HepG2 (cell line): ENCODE data around the gene POU5F1. TPM values are rescaled to one million over a fixed set of nuclear protein-coding genes. Genes with fewer than 3 reads are reported as not detected.
A peak's percentile ranks its signal among the peaks of the same experiment; 100 is the strongest.

Experiments
- ATAC-seq: fragments of 200-7000 bp; cut with Tn5 transposase; 3 replicates; pipeline ENCODE4 v1.9.1; 2020; ENCODE audit warnings: mild to moderate bottlenecking, moderate library complexity
- BruUV-seq: library from RNA; stranded (reverse); fragments of 400-500 nt; replicated peaks from 2 replicates; lab custom pipeline; 2021; lab: Mats Ljungman, UMichigan
- CTCF ChIA-PET: fragments of 300-600 bp; formaldehyde crosslinking; extraction: SDS; loops from one replicate; lab custom pipeline; 2021; ENCODE audit warnings: low total read pairs, inconsistent platforms, low intra/inter-chr PET ratio; lab: Yijun Ruan, JAX
- POLR2A ChIA-PET: fragments of 350-600 bp; sonication (Branson Sonifier 250); formaldehyde crosslinking; loops from one replicate; lab custom pipeline; 2020; ENCODE audit warnings: antibody characterized with exemption, inconsistent platforms; lab: Yijun Ruan, JAX
- DNase-seq: peaks from one replicate; pipeline ENCODE4 v3.0.0-alpha.2; 2015; ENCODE audit warnings: low spot score
- FAIRE-seq: peaks from 3 replicates; lab custom pipeline; 2011; peaks lifted over from hg19 to GRCh38; lab: Jason Lieb, UNC
- H2AFZ ChIP-seq: one replicate; pipeline ENCODE4 v1.6.1; 2011; ENCODE audit warnings: low read length, inconsistent platforms
- H3K27ac ChIP-seq: fragments of 300-600 bp; 3 replicates; pipeline ENCODE4 v1.8.0; 2011; ENCODE audit warnings: mixed run types, mild to moderate bottlenecking, mixed read lengths, low read length, inconsistent platforms; ENCODE audit not compliant: insufficient read depth; ENCODE audit errors: extremely low read length
- H3K27me3 ChIP-seq, 2 experiments: fragments of 200-600 bp in 1 of 2; 2 replicates in 1 of 2; 3 replicates in 1 of 2; pipeline versions ENCODE4 v1.6.0 to v1.8.0; 2011; ENCODE audit warnings: low read length in 2 of 2, mild to moderate bottlenecking in 2 of 2, moderate library complexity in 2 of 2, inconsistent platforms in 1 of 2; ENCODE audit not compliant: insufficient read depth in 2 of 2, control insufficient read depth in 1 of 2
- H3K36me3 ChIP-seq, 2 experiments: fragments of 200-600 bp in 1 of 2; replicated peaks in 1 of 2; 2 replicates in 1 of 2; 3 replicates in 1 of 2; pipeline versions ENCODE4 v1.5.1 to v1.8.0; 2011; ENCODE audit warnings: low read length in 2 of 2, inconsistent platforms in 1 of 2; ENCODE audit not compliant: insufficient read depth in 2 of 2, control insufficient read depth in 1 of 2
- H3K4me1 ChIP-seq: 2 replicates; pipeline ENCODE4 v1.5.1; 2012; ENCODE audit warnings: low read length, inconsistent platforms; ENCODE audit not compliant: insufficient read depth
- H3K4me2 ChIP-seq: 2 replicates; pipeline ENCODE4 v1.6.0; 2011; ENCODE audit warnings: low read depth, low read length, inconsistent platforms
- H3K4me3 ChIP-seq, 3 experiments: fragments of 200-600 bp in 1 of 3; sonication (generic), shearing (Covaris generic) in 1 of 3; replicated peaks in 1 of 3; 2 replicates each; pipeline ENCODE4 v1.5.1; 2011 to 2016; ENCODE audit warnings: low read length in 3 of 3, inconsistent platforms in 2 of 3, low read depth in 2 of 3, mild to moderate bottlenecking in 2 of 3, control low read depth in 1 of 3, mixed read lengths in 1 of 3; ENCODE audit not compliant: insufficient read depth in 1 of 3
- H3K79me2 ChIP-seq: one replicate; pipeline ENCODE4 v1.6.1; 2011; ENCODE audit warnings: low read length, inconsistent platforms; ENCODE audit not compliant: insufficient read depth
- H3K9ac ChIP-seq: 2 replicates; pipeline ENCODE4 v1.6.0; 2011; ENCODE audit warnings: mild to moderate bottlenecking, low read depth, low read length, inconsistent platforms; ENCODE audit not compliant: insufficient read depth
- H3K9me3 ChIP-seq: 2 replicates; pipeline ENCODE4 v1.5.1; 2012; ENCODE audit warnings: mild to moderate bottlenecking, low read length
- H4K20me1 ChIP-seq: 2 replicates; pipeline ENCODE4 v1.6.0; 2011; ENCODE audit warnings: inconsistent platforms, mild to moderate bottlenecking, low read length, moderate library complexity; ENCODE audit not compliant: insufficient read depth
- CREM ChIP-seq, 2 experiments: sonication (generic) in 1 of 2; formaldehyde crosslinking in 1 of 2; IDR thresholded peaks; 2 replicates each; pipeline versions ENCODE4 v1.4.0 to v1.6.1; 2016 to 2020; ENCODE audit warnings: antibody characterized with exemption in 1 of 2, mild to moderate bottlenecking in 1 of 2, missing genetic modification reagents in 1 of 2
- HDAC1 ChIP-seq: sonication (generic); formaldehyde crosslinking; IDR thresholded peaks from 2 replicates; pipeline ENCODE4 v1.5.1; 2020; ENCODE audit warnings: mild to moderate bottlenecking, missing genetic modification reagents
- HMG20A ChIP-seq: IDR thresholded peaks from 2 replicates; pipeline ENCODE4 v1.6.1; 2016; ENCODE audit warnings: borderline replicate concordance
- HNF4G ChIP-seq, 2 experiments: sonication (generic) in 1 of 2; formaldehyde crosslinking in 1 of 2; IDR thresholded peaks; 2 replicates each; pipeline versions ENCODE4 v1.4.0 to v1.6.1; 2011 to 2020; ENCODE audit warnings: borderline replicate concordance in 2 of 2, low read depth in 2 of 2, mild to moderate bottlenecking in 2 of 2, low read length in 1 of 2, missing genetic modification reagents in 1 of 2, moderate library complexity in 1 of 2
- KDM6A ChIP-seq: IDR thresholded peaks from 2 replicates; pipeline ENCODE4 v1.6.1; 2016; ENCODE audit warnings: low read depth
- KLF11 ChIP-seq: IDR thresholded peaks from 2 replicates; pipeline ENCODE4 v1.6.1; 2016; ENCODE audit warnings: missing compliant biosample characterization
- REL ChIP-seq: sonication (generic); formaldehyde crosslinking; conservative IDR thresholded peaks from 2 replicates; pipeline ENCODE4 v1.8.0; 2022; ENCODE audit warnings: mild to moderate bottlenecking, missing genetic modification reagents, moderate library complexity
- SALL1 ChIP-seq: sonication (generic); formaldehyde crosslinking; IDR thresholded peaks from 2 replicates; pipeline ENCODE4 v1.8.0; 2022; ENCODE audit warnings: mild to moderate bottlenecking, missing genetic modification reagents
- SOX6 ChIP-seq, 2 experiments: fragments of 450-650 bp in 1 of 2; sonication (generic) in 1 of 2; formaldehyde crosslinking in 1 of 2; IDR thresholded peaks; 2 replicates each; pipeline versions ENCODE4 v1.4.0 to v1.6.1; 2017 to 2020; ENCODE audit warnings: antibody characterized with exemption in 1 of 2, mild to moderate bottlenecking in 1 of 2, missing genetic modification reagents in 1 of 2
- TEAD3 ChIP-seq: optimal IDR thresholded peaks from 2 replicates; pipeline ENCODE3; 2016; ENCODE audit warnings: borderline replicate concordance
- U2AF2 ChIP-seq: fragments of 200-400 bp; formaldehyde crosslinking; IDR thresholded peaks from 2 replicates; pipeline ENCODE4 v1.6.1; 2017; ENCODE audit warnings: low read depth, mild to moderate bottlenecking, low read length
- ZBTB20 ChIP-seq: sonication (generic); formaldehyde crosslinking; IDR thresholded peaks from 2 replicates; pipeline ENCODE4 v1.8.1; 2023; ENCODE audit warnings: missing genetic modification reagents, low read depth, mild to moderate bottlenecking, borderline replicate concordance
- ZNF382 ChIP-seq: sonication (generic); formaldehyde crosslinking; IDR thresholded peaks from 2 replicates; pipeline ENCODE4 v1.5.0; 2020; ENCODE audit warnings: missing genetic modification reagents, mild to moderate bottlenecking, borderline replicate concordance
- WGBS: methylation state at CpG from one replicate; pipeline ENCODE4 v1.1.6; 2017; ENCODE audit warnings: low lambda C conversion rate; 5-methylcytosine and 5-hydroxymethylcytosine counted together
- in situ Hi-C: cut with HindIII; loops from 2 replicates; pipeline ENCODE4 v1.10.0; 2017; ENCODE audit warnings: low pct_unique_long_range_greater_than_20kb; ENCODE audit not compliant: extremely low pct_ligation_motif_present
- intact Hi-C: fragments of 100-400 bp; cut with micrococcal nuclease; formaldehyde crosslinking; loops from one replicate; pipeline ENCODE4 v1.10.0; 2022; ENCODE audit not compliant: unreplicated experiment
- polyA plus RNA-seq, 8 experiments: library from polyadenylated mRNA; depleted of rRNA in 3 of 8; stranded (reverse) in 7 of 8; unstranded in 1 of 8; fragments of >200 nt; fragmentation: Illumina TruSeq in 4 of 8; extraction: Trizol in 4 of 8; gene quantifications; 2 replicates each; pipeline versions ENCODE4 v1.2.1 to v1.2.3, GENCODE V29; 2011 to 2016; ENCODE audit warnings: low read depth in 4 of 8, missing spikeins in 1 of 8, mixed read lengths in 1 of 8; ENCODE audit not compliant: insufficient read depth in 1 of 8
- total RNA-seq, 5 experiments: library from RNA; depleted of rRNA; stranded (reverse); fragments of >200 nt; fragmentation: Illumina TruSeq; extraction: Trizol; gene quantifications; 2 replicates each; pipeline ENCODE4 v1.2.3, GENCODE V29; 2016; ENCODE audit warnings: low read depth in 1 of 5
- TF ChIP-seq, protein P1 (sequence below): sonication (generic); formaldehyde crosslinking; conservative IDR thresholded peaks from 2 replicates; pipeline ENCODE4 v1.4.0; 2020; ENCODE audit warnings: missing genetic modification reagents
- TF ChIP-seq, protein P2 (sequence below): sonication (generic); formaldehyde crosslinking; IDR thresholded peaks from 2 replicates; pipeline ENCODE4 v1.5.1; 2020; ENCODE audit warnings: mild to moderate bottlenecking, missing genetic modification reagents, borderline replicate concordance
- TF ChIP-seq, protein P3 (sequence below): conservative IDR thresholded peaks from 2 replicates; pipeline ENCODE4 v1.6.1; 2018; ENCODE audit warnings: missing genetic modification reagents

The POU5F1 gene
- total and polyA plus RNA-seq, 2 of the 13 experiments (the other 11 are each of a cell fraction or from before 2014, with no cell fraction given): 2.5 to 7.2 TPM

DNA sequence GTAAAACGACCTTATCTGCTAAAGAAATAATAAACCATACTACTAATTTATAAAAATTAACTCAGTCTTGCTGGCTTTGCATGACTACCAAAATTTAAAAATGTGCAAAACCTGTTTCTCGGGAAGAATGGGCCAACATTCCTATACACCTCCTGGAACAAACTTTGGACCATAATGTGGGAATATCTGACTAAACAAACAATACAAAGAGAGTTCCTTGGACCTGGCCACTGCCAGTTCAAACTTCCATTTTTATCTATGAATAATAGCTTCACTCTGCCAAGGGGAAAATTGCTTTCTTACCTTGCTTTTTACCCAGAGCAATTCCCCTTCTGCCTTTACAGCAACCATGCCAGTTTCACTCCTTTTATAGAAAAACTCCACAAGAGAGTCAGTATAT is 38.7 kb upstream of the POU5F1 start:
- no peaks in the 10 kb centered on the region for H3K27me3 ChIP-seq
- peak; percentile 56 for FAIRE-seq
- H3K4me1 ChIP-seq: peaks cover 61% of the 10 kb centered on the region
- H2AFZ ChIP-seq: no peak overlapping the region
- H3K27ac ChIP-seq: peak overlapping the region; percentile 80
- H3K4me2 ChIP-seq: peak overlapping the region; percentile 72
- 0 out of 2 replicates have a peak overlapping the region, but pooled peaks have one; percentile 42 for H3K9ac ChIP-seq
- ChIA-PET POLR2A (interaction anchor here (0.6 to 2.3 kb wide), 4 partner anchors 12 to 332 kb away, joined by 3 to 17 read pairs (median 4); partner anchors contain the start of gene DDX39B), CTCF (no interaction called here)
- no TSS peak for BruUV-seq
- in situ Hi-C loops (no loop called here), intact Hi-C loops (loop anchor here (2.0 kb wide), 1 partner anchor 64 kb away; the partner anchor contains the start of gene HLA-C)
- H3K79me2 ChIP-seq: no peaks in the 10 kb centered on the region
- H3K4me3 ChIP-seq: peak overlapping the region in 2 of 3 experiments; percentile 39 to 41; a peak in 3 of 6 replicates
- peak; percentile 89 for DNase-seq
- ATAC-seq: peak; percentile 74
- H3K9me3 ChIP-seq: no peaks in the 10 kb centered on the region
- under 1% methylated on average over 2 of the region's 2 CpGs for WGBS
- H4K20me1 ChIP-seq: no peaks in the 10 kb centered on the region
- no peaks in the 10 kb centered on the region for H3K36me3 ChIP-seq
- TF ChIP-seq HNF4G (IDR thresholded peaks at IDR 0.05; ENCODE audit: borderline replicate concordance, low read depth, low read length) (peak; percentile 79), HNF4G (CRISPR knock-in tag; IDR thresholded peaks at IDR 0.05; ENCODE audit: borderline replicate concordance, low read depth) (no peak; the same call in 1 of the 2 replicates), KLF11 (CRISPR knock-in tag) (0 out of 2 replicates have a peak, but pooled peaks have one; percentile 30), KDM6A (CRISPR knock-in tag) (peak; percentile 78), SOX6 (IDR thresholded peaks at IDR 0.05) (no peak), SOX6 (CRISPR knock-in tag; IDR thresholded peaks at IDR 0.05) (peak; percentile 43; the same call in 1 of the 2 replicates), U2AF2 (no peak), REL (CRISPR knock-in tag) (no peak), SALL1 (CRISPR knock-in tag) (peak; percentile 43; the same call in 1 of the 2 replicates), ZNF382 (no peak), HDAC1 (CRISPR knock-in tag) (no peak), CREM (IDR thresholded peaks at IDR 0.05) (peak; percentile 16; the same call in 1 of the 2 replicates), CREM (CRISPR knock-in tag; IDR thresholded peaks at IDR 0.05) (no peak), TEAD3 (peak; percentile 75), ZBTB20 (CRISPR knock-in tag) (no peak), HMG20A (CRISPR knock-in tag) (0 out of 2 replicates have a peak, but pooled peaks have one; percentile 19)
- TF ChIP-seq, protein P1, sequence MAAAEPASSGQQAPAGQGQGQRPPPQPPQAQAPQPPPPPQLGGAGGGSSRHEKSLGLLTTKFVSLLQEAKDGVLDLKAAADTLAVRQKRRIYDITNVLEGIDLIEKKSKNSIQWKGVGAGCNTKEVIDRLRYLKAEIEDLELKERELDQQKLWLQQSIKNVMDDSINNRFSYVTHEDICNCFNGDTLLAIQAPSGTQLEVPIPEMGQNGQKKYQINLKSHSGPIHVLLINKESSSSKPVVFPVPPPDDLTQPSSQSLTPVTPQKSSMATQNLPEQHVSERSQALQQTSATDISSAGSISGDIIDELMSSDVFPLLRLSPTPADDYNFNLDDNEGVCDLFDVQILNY (CRISPR knock-in tag): no peak
- TF ChIP-seq, protein P2, sequence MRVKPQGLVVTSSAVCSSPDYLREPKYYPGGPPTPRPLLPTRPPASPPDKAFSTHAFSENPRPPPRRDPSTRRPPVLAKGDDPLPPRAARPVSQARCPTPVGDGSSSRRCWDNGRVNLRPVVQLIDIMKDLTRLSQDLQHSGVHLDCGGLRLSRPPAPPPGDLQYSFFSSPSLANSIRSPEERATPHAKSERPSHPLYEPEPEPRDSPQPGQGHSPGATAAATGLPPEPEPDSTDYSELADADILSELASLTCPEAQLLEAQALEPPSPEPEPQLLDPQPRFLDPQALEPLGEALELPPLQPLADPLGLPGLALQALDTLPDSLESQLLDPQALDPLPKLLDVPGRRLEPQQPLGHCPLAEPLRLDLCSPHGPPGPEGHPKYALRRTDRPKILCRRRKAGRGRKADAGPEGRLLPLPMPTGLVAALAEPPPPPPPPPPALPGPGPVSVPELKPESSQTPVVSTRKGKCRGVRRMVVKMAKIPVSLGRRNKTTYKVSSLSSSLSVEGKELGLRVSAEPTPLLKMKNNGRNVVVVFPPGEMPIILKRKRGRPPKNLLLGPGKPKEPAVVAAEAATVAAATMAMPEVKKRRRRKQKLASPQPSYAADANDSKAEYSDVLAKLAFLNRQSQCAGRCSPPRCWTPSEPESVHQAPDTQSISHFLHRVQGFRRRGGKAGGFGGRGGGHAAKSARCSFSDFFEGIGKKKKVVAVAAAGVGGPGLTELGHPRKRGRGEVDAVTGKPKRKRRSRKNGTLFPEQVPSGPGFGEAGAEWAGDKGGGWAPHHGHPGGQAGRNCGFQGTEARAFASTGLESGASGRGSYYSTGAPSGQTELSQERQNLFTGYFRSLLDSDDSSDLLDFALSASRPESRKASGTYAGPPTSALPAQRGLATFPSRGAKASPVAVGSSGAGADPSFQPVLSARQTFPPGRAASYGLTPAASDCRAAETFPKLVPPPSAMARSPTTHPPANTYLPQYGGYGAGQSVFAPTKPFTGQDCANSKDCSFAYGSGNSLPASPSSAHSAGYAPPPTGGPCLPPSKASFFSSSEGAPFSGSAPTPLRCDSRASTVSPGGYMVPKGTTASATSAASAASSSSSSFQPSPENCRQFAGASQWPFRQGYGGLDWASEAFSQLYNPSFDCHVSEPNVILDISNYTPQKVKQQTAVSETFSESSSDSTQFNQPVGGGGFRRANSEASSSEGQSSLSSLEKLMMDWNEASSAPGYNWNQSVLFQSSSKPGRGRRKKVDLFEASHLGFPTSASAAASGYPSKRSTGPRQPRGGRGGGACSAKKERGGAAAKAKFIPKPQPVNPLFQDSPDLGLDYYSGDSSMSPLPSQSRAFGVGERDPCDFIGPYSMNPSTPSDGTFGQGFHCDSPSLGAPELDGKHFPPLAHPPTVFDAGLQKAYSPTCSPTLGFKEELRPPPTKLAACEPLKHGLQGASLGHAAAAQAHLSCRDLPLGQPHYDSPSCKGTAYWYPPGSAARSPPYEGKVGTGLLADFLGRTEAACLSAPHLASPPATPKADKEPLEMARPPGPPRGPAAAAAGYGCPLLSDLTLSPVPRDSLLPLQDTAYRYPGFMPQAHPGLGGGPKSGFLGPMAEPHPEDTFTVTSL: peak; percentile 54; the same call in 1 of the 2 replicates
- TF ChIP-seq, protein P3, sequence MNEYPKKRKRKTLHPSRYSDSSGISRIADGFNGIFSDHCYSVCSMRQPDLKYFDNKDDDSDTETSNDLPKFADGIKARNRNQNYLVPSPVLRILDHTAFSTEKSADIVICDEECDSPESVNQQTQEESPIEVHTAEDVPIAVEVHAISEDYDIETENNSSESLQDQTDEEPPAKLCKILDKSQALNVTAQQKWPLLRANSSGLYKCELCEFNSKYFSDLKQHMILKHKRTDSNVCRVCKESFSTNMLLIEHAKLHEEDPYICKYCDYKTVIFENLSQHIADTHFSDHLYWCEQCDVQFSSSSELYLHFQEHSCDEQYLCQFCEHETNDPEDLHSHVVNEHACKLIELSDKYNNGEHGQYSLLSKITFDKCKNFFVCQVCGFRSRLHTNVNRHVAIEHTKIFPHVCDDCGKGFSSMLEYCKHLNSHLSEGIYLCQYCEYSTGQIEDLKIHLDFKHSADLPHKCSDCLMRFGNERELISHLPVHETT (CRISPR knock-in tag): no peak
